GM21786 (cell line): ENCODE data around the gene KLHL18.
"Not testable (repeated sequence)": the region's sequence is repeated elsewhere in the genome, so short reads cannot be mapped to it uniquely, and the experiment has no call there.

Experiments
- ATAC-seq: cut with Tn5 transposase; IDR thresholded peaks from one replicate; pipeline ENCODE4 v1.9.1; 2021; ENCODE audit not compliant: unreplicated experiment

The KLHL18 gene

GRCh38 chr3:47273564-47273963 is 9.2 kb upstream of the KLHL18 start:
- ATAC-seq: no peak

- ATAC-seq: no peak
These were observed 8.1 kb upstream of the KLHL18 start for GRCh38 chr3:47274652-47275051.

GRCh38 chr3:47276558-47276957 is 6.2 kb upstream of the KLHL18 start:
- ATAC-seq: no peak

GRCh38 chr3:47280519-47280918 is 2.2 kb upstream of the KLHL18 start:
- ATAC-seq: no peak

GRCh38 chr3:47283193-47283537 is 421 bp downstream of the KLHL18 start:
- ATAC-seq: no peak

GRCh38 chr3:47283591-47284364 is 1.0 kb downstream of the KLHL18 start:
- no peak for ATAC-seq

GRCh38 chr3:47288966-47289910 is 6.5 kb downstream of the KLHL18 start:
- ATAC-seq: no peak

- peak; percentile 10 for ATAC-seq
These were observed 8.5 kb downstream of the KLHL18 start for GRCh38 chr3:47291158-47291753.

GRCh38 chr3:47291754-47292420 is 9.1 kb downstream of the KLHL18 start:
- ATAC-seq: peak; percentile 60

- ATAC-seq: no peak
These were observed 11.1 kb downstream of the KLHL18 start for GRCh38 chr3:47293822-47294221.

- no peak for ATAC-seq
These were observed 11.6 kb downstream of the KLHL18 start for GRCh38 chr3:47294392-47294791.

- ATAC-seq: no peak
These were observed 12.6 kb downstream of the KLHL18 start for GRCh38 chr3:47295322-47295721.

- no peak for ATAC-seq
These were observed 13.2 kb downstream of the KLHL18 start for GRCh38 chr3:47295976-47296375.

- ATAC-seq: no peak
These were observed 14.0 kb downstream of the KLHL18 start for GRCh38 chr3:47296562-47297302.

GRCh38 chr3:47298439-47298838 is 15.7 kb downstream of the KLHL18 start:
- no peak for ATAC-seq

- no peak for ATAC-seq
These were observed 16.9 kb downstream of the KLHL18 start for GRCh38 chr3:47299381-47300318.

- no peak for ATAC-seq
These were observed 18.7 kb downstream of the KLHL18 start for GRCh38 chr3:47301456-47301855.

- no peak for ATAC-seq
These were observed 23.3 kb downstream of the KLHL18 start for GRCh38 chr3:47306022-47306421.

GRCh38 chr3:47309231-47309630 is 26.5 kb downstream of the KLHL18 start:
- ATAC-seq: not testable (repeated sequence)
